Pancreas (tissue), 10 donors: ENCODE results near the gene METTL16. TPM values are rescaled to one million over a fixed set of nuclear protein-coding genes. Genes with fewer than 3 reads are reported as not detected.
"Not testable (repeated sequence)": the region's sequence is repeated elsewhere in the genome, so short reads cannot be mapped to it uniquely, and the experiment has no call there.

Experiments used
- ATAC-seq, 4 donors: fragments of 200-7000 bp; cut with Tn5 transposase; one replicate each; pipeline versions ENCODE4 v1.8.0 to v1.9.1; 2020; ENCODE audit warnings: mild to moderate bottlenecking in 4 of 4, moderate library complexity in 4 of 4
- DNase-seq, 6 donors: peaks; one replicate each; pipeline ENCODE4 v3.0.0-alpha.2; 2020
- FAIRE-seq: peaks from 2 replicates; lab custom pipeline; 2012; peaks lifted over from hg19 to GRCh38; lab: Jason Lieb, UNC
- H3K27ac ChIP-seq, 4 donors: fragments of 200-600 bp; sonication (generic); 1 replicate in 3 of 4; 2 replicates in 1 of 4; pipeline versions ENCODE4 v1.5.0 to v1.8.0; 2020
- H3K27me3 ChIP-seq, 4 donors: fragments of 200-600 bp; one replicate each; pipeline ENCODE4 v1.8.0; 2021
- H3K36me3 ChIP-seq, 3 donors: fragments of 200-600 bp; sonication (generic) in 1 of 3; one replicate each; pipeline versions ENCODE4 v1.5.0 to v1.8.0; 2020 to 2021
- H3K4me1 ChIP-seq, 3 donors: fragments of 200-600 bp; one replicate each; pipeline ENCODE4 v1.8.0; 2021
- H3K4me3 ChIP-seq, 4 donors: fragments of 200-600 bp; sonication (generic) in 2 of 4; one replicate each; pipeline versions ENCODE4 v1.5.0 to v1.8.0; 2020 to 2021
- H3K9me3 ChIP-seq, 4 donors: fragments of 200-600 bp; one replicate each; pipeline ENCODE4 v1.8.0; 2021
- CTCF ChIP-seq, 4 donors: fragments of 200-600 bp; sonication (generic) in 3 of 4; IDR thresholded peaks; one replicate each; pipeline versions ENCODE4 v1.5.0 to v1.8.0; 2021; ENCODE audit warnings: antibody characterized with exemption in 4 of 4
- WGBS, 2 donors: extraction: QIAGEN DNeasy Blood & Tissue Kit; methylation state at CpG; one replicate each; pipeline ENCODE4 v1.1.7; 2013; 5-methylcytosine and 5-hydroxymethylcytosine counted together
- intact Hi-C, 3 donors: fragments of 100-400 bp; cut with DNase I; formaldehyde crosslinking; loops; one replicate each; pipeline versions ENCODE4 v1.11.1 to v1.14.2; 2022
- polyA plus RNA-seq, 2 donors: library from polyadenylated mRNA; stranded (reverse); fragments of 200-250 nt; gene quantifications; one replicate each; pipeline ENCODE4 v1.2.3, GENCODE V29; 2013
- total RNA-seq, 6 donors: library from RNA; stranded (reverse); fragmentation: NEBNext Ultra II Directional in 4 of 6; extraction: Animal tissue kit (Norgen Biotek cat#: 25700) in 4 of 6; gene quantifications; one replicate each; pipeline versions ENCODE4 v1.2.1 to v1.2.4, GENCODE V29; 2021 to 2023
- donor health status: healthy with polysubstance abuse.
- donor health status: DM: no; HTN: no; CAD: no; lungs with moderate emphysema.
- donor health status: DM: no; HTN: no; CAD: no.
- donor health status: control.
- donor health status: control.
- donor health status: Bipolar disorder and iron deficiency.
- donor health status: DM: yes; HTN: yes; CAD: no.
- donor health status: DM: no; HTN: no; CAD: no.
- donor health status: DM: no; HTN: no; CAD: no.
- donor health status: DM: yes; HTN: yes; CAD: no.

Gene METTL16
- total and polyA plus RNA-seq, 8 donors: 9.2 to 19.6 (median 14.4) TPM

- peaks cover 0 to 8% (median 7%) of the 10 kb centered on the region in 3 donors for H3K36me3 ChIP-seq
- FAIRE-seq: no peak
Observed at GRCh38 chr17:2442166-2442565, 69.5 kb downstream of the METTL16 start.

GRCh38 chr17:2440930-2441329 is 70.8 kb downstream of the METTL16 start:
- peaks cover 0 to 8% (median 8%) of the 10 kb centered on the region in 3 donors for H3K36me3 ChIP-seq
- ATAC-seq: no peak
- no peaks in the 10 kb centered on the region for H3K27me3 ChIP-seq
- intact Hi-C loops: no loop called here
- DNase-seq: no peak
- H3K9me3 ChIP-seq: no peaks in the 10 kb centered on the region
- no peak overlapping the region for H3K4me3 ChIP-seq
- H3K27ac ChIP-seq: no peak overlapping the region
- 97% methylated on average over 4 of the region's 4 CpGs for WGBS, 2 donors
- H3K4me1 ChIP-seq: peaks cover 0 to 6% (median 3%) of the 10 kb centered on the region in 3 donors
- TF ChIP-seq CTCF (IDR thresholded peaks at IDR 0.05): no peak
- no peak for FAIRE-seq

More at GRCh38 chr17:2442166-2442565, 69.5 kb downstream of the METTL16 start:
- Histone ChIP-seq H3K27me3 (no peaks in the 10 kb centered on the region), H3K4me1 (peaks cover 0 to 3% (median 2%) of the 10 kb centered on the region in 3 donors), H3K9me3 (no peaks in the 10 kb centered on the region), H3K4me3 (no peak overlapping the region), H3K27ac (no peak overlapping the region)
- peak in 3 of 4 donors; percentile 31 to 50 (median 48) for ATAC-seq
- no peak for DNase-seq
- 20 to 27% methylated on average over 3 of the region's 3 CpGs for WGBS, 2 donors
- intact Hi-C loops: no loop called here
- no peak for TF ChIP-seq CTCF (IDR thresholded peaks at IDR 0.05)

- 96 to 97% methylated on average over 6 of the region's 6 CpGs for WGBS, 2 donors
- H3K27me3 ChIP-seq, H3K27ac ChIP-seq, ATAC-seq, H3K9me3 ChIP-seq, FAIRE-seq, intact Hi-C loops, H3K4me1 ChIP-seq, H3K4me3 ChIP-seq, DNase-seq, H3K36me3 ChIP-seq: not testable (repeated sequence)
Observed at GRCh38 chr17:2439997-2440396, 71.7 kb downstream of the METTL16 start.

- FAIRE-seq: no peak
- 93 to 97% methylated on average over 6 of the region's 6 CpGs for WGBS, 2 donors
- peak overlapping the region in 1 of 4 donors; percentile 13 for H3K27ac ChIP-seq
Observed at GRCh38 chr17:2438823-2439222, 72.9 kb downstream of the METTL16 start.

GRCh38 chr17:2436316-2436905 is 75.3 kb downstream of the METTL16 start:
- no peak for FAIRE-seq
- peaks cover 0 to 12% (median 8%) of the 10 kb centered on the region in 3 donors for H3K36me3 ChIP-seq
- H3K9me3 ChIP-seq: no peaks in the 10 kb centered on the region
- no peak overlapping the region for H3K4me3 ChIP-seq
- peak in 3 of 6 donors; percentile 43 to 79 (median 55) for DNase-seq
- intact Hi-C loops: no loop called here
- no peak for TF ChIP-seq CTCF (IDR thresholded peaks at IDR 0.05)
- H3K27ac ChIP-seq: peak overlapping the region; percentile 24 to 81 (median 62)
- no peaks in the 10 kb centered on the region for H3K27me3 ChIP-seq
- H3K4me1 ChIP-seq: peaks cover 0 to 10% (median 0%) of the 10 kb centered on the region in 3 donors
- ATAC-seq: peak; percentile 70 to 79 (median 76)
- WGBS, 2 donors: 35 to 36% methylated on average over 5 of the region's 5 CpGs

More at GRCh38 chr17:2438823-2439222, 72.9 kb downstream of the METTL16 start:
- no peak for TF ChIP-seq CTCF (IDR thresholded peaks at IDR 0.05)
- Histone ChIP-seq H3K4me3 (no peak overlapping the region), H3K9me3 (no peaks in the 10 kb centered on the region), H3K36me3 (peaks cover 0 to 8% (median 8%) of the 10 kb centered on the region in 3 donors), H3K4me1 (peaks cover 0 to 10% (median 3%) of the 10 kb centered on the region in 3 donors), H3K27me3 (no peaks in the 10 kb centered on the region)
- DNase-seq (no peak), ATAC-seq (no peak)
- intact Hi-C loops: no loop called here
